H1 (cell line): ENCODE results near the gene PCBP1. TPM values are rescaled to one million over a fixed set of nuclear protein-coding genes. Genes with fewer than 3 reads are reported as not detected.

ENCODE experiments used
- CTCF ChIA-PET: fragments of 300-600 bp; sonication (Branson Sonifier 250); formaldehyde crosslinking; loops from one replicate; lab custom pipeline; 2021; ENCODE audit not compliant: partially characterized antibody; lab: Charles Lee
- POLR2A ChIA-PET: fragments of 300-600 bp; sonication (Branson Sonifier 250); formaldehyde crosslinking; loops from one replicate; lab custom pipeline; 2021; ENCODE audit warnings: inconsistent platforms; ENCODE audit not compliant: partially characterized antibody; lab: Charles Lee
- DNase-seq, 2 experiments: peaks; one replicate each; pipeline versions ENCODE4 v3.0.0 to v3.0.0-alpha.2; 2010 to 2022; ENCODE audit warnings: low spot score in 2 of 2, low read depth in 1 of 2, mixed read lengths in 1 of 2
- FAIRE-seq: peaks from 2 replicates; lab custom pipeline; 2011; peaks lifted over from hg19 to GRCh38; lab: Jason Lieb, UNC
- H2AFZ ChIP-seq: 2 replicates; pipeline ENCODE4 v1.8.1; 2012; ENCODE audit warnings: low read length, inconsistent platforms
- H2AK5ac ChIP-seq: 2 replicates; pipeline ENCODE4 v1.6.1; 2013; ENCODE audit warnings: low read depth, low read length
- H2BK120ac ChIP-seq: replicated peaks from 2 replicates; pipeline ENCODE3; 2013; ENCODE audit warnings: low read depth, low read length, inconsistent platforms
- H2BK12ac ChIP-seq: 2 replicates; pipeline ENCODE4 v1.6.1; 2013; ENCODE audit warnings: low read depth, low read length
- H2BK15ac ChIP-seq: 2 replicates; pipeline ENCODE4 v1.6.1; 2013; ENCODE audit warnings: low read length
- H2BK20ac ChIP-seq: 2 replicates; pipeline ENCODE4 v1.6.1; 2013; ENCODE audit warnings: low read length
- H2BK5ac ChIP-seq: 2 replicates; pipeline ENCODE4 v1.6.1; 2013; ENCODE audit warnings: low read depth, low read length
- H3K14ac ChIP-seq: 2 replicates; pipeline ENCODE4 v1.6.1; 2013; ENCODE audit warnings: inconsistent platforms; ENCODE audit not compliant: insufficient read length
- H3K18ac ChIP-seq: 2 replicates; pipeline ENCODE4 v1.6.1; 2013; ENCODE audit warnings: low read length; ENCODE audit errors: extremely low read depth
- H3K23ac ChIP-seq: 2 replicates; pipeline ENCODE4 v1.6.1; 2013; ENCODE audit warnings: inconsistent platforms; ENCODE audit not compliant: insufficient read length
- H3K23me2 ChIP-seq: 2 replicates; pipeline ENCODE4 v1.6.1; 2013; ENCODE audit warnings: low read depth, low read length
- H3K27ac ChIP-seq: 2 replicates; pipeline ENCODE4 v1.6.1; 2011; ENCODE audit warnings: low read depth, low read length, inconsistent platforms
- H3K27me3 ChIP-seq, 4 experiments: replicated peaks in 1 of 4; 1 replicate in 1 of 4; 2 replicates in 3 of 4; pipeline versions ENCODE4 v1.6.1 to v1.8.1; 2011 to 2013; ENCODE audit warnings: low read length in 3 of 4, mild to moderate bottlenecking in 3 of 4, inconsistent platforms in 2 of 4, mixed read lengths in 2 of 4, moderate library complexity in 1 of 4; ENCODE audit not compliant: control insufficient read depth in 3 of 4, insufficient read depth in 3 of 4; ENCODE audit errors: extremely low read depth in 1 of 4
- H3K36me3 ChIP-seq, 4 experiments: 2 replicates each; pipeline versions ENCODE4 v1.6.1 to v1.8.1; 2011 to 2013; ENCODE audit warnings: mild to moderate bottlenecking in 4 of 4, low read length in 3 of 4, moderate library complexity in 2 of 4, control low read depth in 1 of 4, inconsistent platforms in 1 of 4; ENCODE audit not compliant: insufficient read depth in 4 of 4, control insufficient read depth in 2 of 4
- H3K4ac ChIP-seq: replicated peaks from 2 replicates; pipeline ENCODE3; 2013; ENCODE audit warnings: low read length, low read depth, mixed read lengths, inconsistent platforms; ENCODE audit not compliant: insufficient read length
- H3K4me1 ChIP-seq, 4 experiments: replicated peaks in 1 of 4; 1 replicate in 1 of 4; 2 replicates in 3 of 4; pipeline versions ENCODE4 v1.6.1 to v1.8.1; 2011 to 2013; ENCODE audit warnings: low read length in 3 of 4, inconsistent platforms in 2 of 4, mixed read lengths in 1 of 4; ENCODE audit not compliant: insufficient read depth in 4 of 4, control insufficient read depth in 3 of 4
- H3K4me2 ChIP-seq, 2 experiments: 2 replicates each; pipeline versions ENCODE4 v1.6.1 to v1.8.1; 2011 to 2013; ENCODE audit warnings: low read depth in 2 of 2, low read length in 2 of 2, control low read depth in 1 of 2, inconsistent platforms in 1 of 2, mild to moderate bottlenecking in 1 of 2; ENCODE audit not compliant: insufficient read depth in 1 of 2
- H3K4me3 ChIP-seq, 4 experiments: fragments of 200-600, 300-600 bp in 1 of 4; sonication (generic), shearing (Covaris generic), sonication (Bioruptor Twin) in 1 of 4; 2 replicates each; pipeline versions ENCODE4 v1.5.1 to v1.8.1; 2011 to 2016; ENCODE audit warnings: low read length in 4 of 4, low read depth in 3 of 4, control low read depth in 2 of 4, inconsistent platforms in 2 of 4, mild to moderate bottlenecking in 2 of 4, mixed read lengths in 1 of 4, moderate library complexity in 1 of 4; ENCODE audit not compliant: insufficient read depth in 2 of 4; ENCODE audit errors: extremely low read depth in 1 of 4
- H3K56ac ChIP-seq: replicated peaks from 2 replicates; pipeline ENCODE3; 2013; ENCODE audit warnings: low read depth, mild to moderate bottlenecking, mixed read lengths, low read length, inconsistent platforms; ENCODE audit not compliant: insufficient read length
- H3K79me1 ChIP-seq: 2 replicates; pipeline ENCODE4 v1.6.1; 2013; ENCODE audit warnings: low read depth, low read length, control low read depth
- H3K79me2 ChIP-seq, 2 experiments: 2 replicates each; pipeline versions ENCODE4 v1.6.1 to v1.8.1; 2012 to 2013; ENCODE audit warnings: low read length in 2 of 2, mild to moderate bottlenecking in 2 of 2, inconsistent platforms in 1 of 2; ENCODE audit not compliant: insufficient read depth in 2 of 2, control insufficient read depth in 1 of 2
- H3K9ac ChIP-seq, 4 experiments: replicated peaks in 1 of 4; 1 replicate in 1 of 4; 2 replicates in 3 of 4; pipeline versions ENCODE4 v1.6.1 to v1.8.1; 2011 to 2013; ENCODE audit warnings: low read depth in 3 of 4, low read length in 3 of 4, control low read depth in 2 of 4, mild to moderate bottlenecking in 2 of 4, moderate library complexity in 2 of 4, inconsistent platforms in 1 of 4; ENCODE audit errors: extremely low read depth in 1 of 4
- H3K9me3 ChIP-seq, 2 experiments: 2 replicates each; pipeline versions ENCODE4 v1.6.1 to v1.8.1; 2012 to 2013; ENCODE audit warnings: mild to moderate bottlenecking in 2 of 2, moderate library complexity in 2 of 2, control low read depth in 1 of 2, inconsistent platforms in 1 of 2, low read depth in 1 of 2, low read length in 1 of 2, mixed read lengths in 1 of 2; ENCODE audit not compliant: insufficient read depth in 2 of 2
- H4K20me1 ChIP-seq, 2 experiments: replicated peaks in 1 of 2; 2 replicates each; pipeline versions ENCODE3 to v1.8.1; 2011 to 2013; ENCODE audit warnings: inconsistent platforms in 2 of 2, low read length in 2 of 2, mild to moderate bottlenecking in 1 of 2; ENCODE audit not compliant: insufficient read depth in 2 of 2, control insufficient read depth in 1 of 2
- H4K5ac ChIP-seq: 2 replicates; pipeline ENCODE4 v1.6.1; 2013; ENCODE audit warnings: low read length, low read depth, mixed read lengths, inconsistent platforms; ENCODE audit not compliant: insufficient read length
- H4K8ac ChIP-seq: 2 replicates; pipeline ENCODE4 v1.8.0; 2013; ENCODE audit warnings: mild to moderate bottlenecking, moderate library complexity, low read length, inconsistent platforms; ENCODE audit not compliant: insufficient read depth; ENCODE audit errors: extremely low read depth
- H4K91ac ChIP-seq: replicated peaks from 2 replicates; pipeline ENCODE3; 2013; ENCODE audit warnings: low read length, mixed read lengths, inconsistent platforms; ENCODE audit not compliant: insufficient read length
- CBX8 ChIP-seq: fragments of 300-800, 300-1000 bp; sonication (generic); IDR thresholded peaks from 2 replicates; pipeline ENCODE4 v1.7.1; 2016; ENCODE audit warnings: low read depth, low read length, borderline replicate concordance
- CEBPB ChIP-seq: IDR thresholded peaks from 2 replicates; pipeline ENCODE4 v1.6.1; 2012; ENCODE audit warnings: low read depth, low read length
- CREB1 ChIP-seq: IDR thresholded peaks from 2 replicates; pipeline ENCODE4 v1.6.1; 2012; ENCODE audit warnings: inconsistent platforms
- CTCF ChIP-seq, 3 experiments: IDR thresholded peaks; 1 replicate in 2 of 3; 2 replicates in 1 of 3; pipeline versions ENCODE4 v1.5.1 to v1.6.1; 2011; ENCODE audit warnings: low read length in 3 of 3, mild to moderate bottlenecking in 3 of 3, inconsistent platforms in 2 of 3, low read depth in 1 of 3, moderate library complexity in 1 of 3; ENCODE audit not compliant: insufficient read depth in 1 of 3; ENCODE audit errors: control extremely low read depth in 1 of 3
- FOSL1 ChIP-seq: IDR thresholded peaks from 2 replicates; pipeline ENCODE4 v1.6.1; 2011; ENCODE audit warnings: mild to moderate bottlenecking, low read depth, low read length, moderate library complexity; ENCODE audit not compliant: insufficient read depth
- NANOG ChIP-seq: IDR thresholded peaks from 2 replicates; pipeline ENCODE4 v1.6.1; 2011; ENCODE audit warnings: low read length, low read depth, mild to moderate bottlenecking, inconsistent platforms; ENCODE audit not compliant: insufficient read depth, poor library complexity, severe bottlenecking
- RFX5 ChIP-seq: IDR thresholded peaks from 2 replicates; pipeline ENCODE4 v1.6.1; 2011; ENCODE audit warnings: low read depth, low read length, improper control_type of control experiment, borderline replicate concordance
- SIRT6 ChIP-seq: IDR thresholded peaks from one replicate; pipeline ENCODE4 v1.7.1; 2012; ENCODE audit warnings: low read length, inconsistent platforms
- SP1 ChIP-seq: IDR thresholded peaks from 2 replicates; pipeline ENCODE4 v1.6.1; 2011; ENCODE audit warnings: low read depth, low read length
- TBP ChIP-seq: IDR thresholded peaks from 2 replicates; pipeline ENCODE4 v1.6.1; 2011; ENCODE audit warnings: low read depth, low read length, improper control_type of control experiment
- WGBS, 2 experiments: shearing (Covaris generic) in 1 of 2; methylation state at CpG; one replicate each; pipeline versions ENCODE4 v1.1.6 to v1.1.7; 2013 to 2015; ENCODE audit warnings: low lambda C conversion rate in 2 of 2, mixed read lengths in 2 of 2, inconsistent platforms in 1 of 2, low coverage in 1 of 2, missing lambda C conversion rate in 1 of 2; ENCODE audit not compliant: insufficient replicate concordance in 2 of 2, insufficient coverage in 1 of 2, insufficient read length in 1 of 2; ENCODE audit errors: extremely low coverage in 1 of 2, missing lambda C conversion rate in 1 of 2; 5-methylcytosine and 5-hydroxymethylcytosine counted together
- polyA plus RNA-seq, 7 experiments: library from polyadenylated mRNA; depleted of rRNA in 3 of 7; stranded (reverse) in 5 of 7; unstranded in 2 of 7; fragments of >200 nt in 5 of 7; fragments of 200-250 nt in 2 of 7; gene quantifications; 1 replicate in 5 of 7; 2 replicates in 1 of 7; 4 replicates in 1 of 7; pipeline versions ENCODE4 v1.2.1 to v1.2.3, GENCODE V29; 2011 to 2013; ENCODE audit warnings: missing spikeins in 2 of 7, mixed read lengths in 2 of 7
- total RNA-seq: library from RNA; stranded (reverse); fragmentation: NEBNext Ultra II Directional; extraction: Animal tissue kit (Norgen Biotek cat#: 25700); gene quantifications from 2 replicates; pipeline ENCODE4 v1.2.1, GENCODE V29; 2021

Gene PCBP1
- total and polyA plus RNA-seq, 2 of the 8 experiments (the other 6 are each of a cell fraction or from before 2014, with no cell fraction given): 279 to 493 TPM

GRCh38 chr2:70133491-70134322 is 46.4 kb downstream of the PCBP1 start:
- Histone ChIP-seq H4K5ac (no peak overlapping the region), H2BK5ac (no peak overlapping the region), H4K8ac (no peak overlapping the region), H2BK20ac (peak overlapping the region; percentile 22; the same call in 1 of the 2 replicates), H2BK120ac (no peak overlapping the region), H3K9me3 (no peaks in the 10 kb centered on the region), H3K36me3 (no peaks in the 10 kb centered on the region), H3K4me2 (no peak overlapping the region), H3K4me1 (peaks cover 2 to 12% (median 8%) of the 10 kb centered on the region in 4 experiments; a peak in 5 of 7 replicates), H2BK12ac (peak overlapping the region; percentile 53; the same call in 1 of the 2 replicates), H3K23ac (no peak overlapping the region), H3K9ac (no peak overlapping the region), H3K79me1 (no peaks in the 10 kb centered on the region), H4K91ac (peak overlapping the region; percentile 15), H3K23me2 (no peaks in the 10 kb centered on the region), H4K20me1 (no peaks in the 10 kb centered on the region), H3K79me2 (no peaks in the 10 kb centered on the region), H3K4me3 (no peak overlapping the region), H3K14ac (no peak overlapping the region), H2AK5ac (no peak overlapping the region), H2AFZ (no peak overlapping the region), H3K27ac (no peak overlapping the region), H3K4ac (no peak overlapping the region), H3K56ac (no peak overlapping the region), H3K18ac (no peak overlapping the region; the same call in 1 of the 2 replicates), H3K27me3 (no peaks in the 10 kb centered on the region), H2BK15ac (no peak overlapping the region)
- FAIRE-seq (no peak), DNase-seq (no peak)
- POLR2A ChIA-PET: interaction anchor here (1.4 to 51.3 kb wide), 6 partner anchors 9 to 219 kb away, joined by 3 to 1553 read pairs (median 24); partner anchors contain the start of gene PCBP1
- CTCF ChIA-PET: interaction anchor here (0.6 to 1.3 kb wide), 4 partner anchors 17 to 63 kb away, joined by 3 to 5 read pairs (median 3); no protein-coding TSS in a partner anchor
- WGBS, 2 experiments: 94% methylated on average over 10 of the region's 10 CpGs; no CpG with 5 or more reads in 1 of the 2 experiments
- no peak for TF ChIP-seq CTCF (IDR thresholded peaks at IDR 0.05; ENCODE audit: control extremely low read depth in 1 of 3, insufficient read depth in 1 of 3, low read depth in 1 of 3, low read length in 3 of 3)
- no peak for TF ChIP-seq CBX8
- no peak for TF ChIP-seq RFX5
- TF ChIP-seq FOSL1: no peak
- no peak for TF ChIP-seq CEBPB
- no peak for TF ChIP-seq SP1
- TF ChIP-seq CREB1: no peak
- TF ChIP-seq NANOG: no peak
- no peak for TF ChIP-seq TBP
- TF ChIP-seq SIRT6: no peak
